Neuronal stem cell (in vitro differentiated cells): ENCODE measurements around the gene SLC23A3.

Experiments
- DNase-seq: peaks from one replicate; pipeline ENCODE4 v3.0.0-alpha.2; 2013; ENCODE audit warnings: low spot score
- H2AFZ ChIP-seq: one replicate; pipeline ENCODE4 v1.6.1; 2013; ENCODE audit warnings: mild to moderate bottlenecking, low read length, inconsistent platforms
- H2AK5ac ChIP-seq: 2 replicates; pipeline ENCODE4 v1.6.1; 2013; ENCODE audit warnings: low read depth, mild to moderate bottlenecking, inconsistent platforms, low read length, moderate library complexity, mixed read lengths
- H2BK120ac ChIP-seq: 2 replicates; pipeline ENCODE4 v1.6.1; 2013; ENCODE audit warnings: low read depth, mild to moderate bottlenecking, inconsistent platforms, low read length, moderate library complexity, mixed read lengths
- H2BK12ac ChIP-seq: one replicate; pipeline ENCODE4 v1.6.1; 2013; ENCODE audit warnings: low read length, inconsistent platforms
- H2BK15ac ChIP-seq: 2 replicates; pipeline ENCODE4 v1.6.1; 2013; ENCODE audit warnings: mild to moderate bottlenecking, low read length, inconsistent platforms, mixed read lengths
- H2BK5ac ChIP-seq: one replicate; pipeline ENCODE4 v1.6.1; 2013; ENCODE audit warnings: inconsistent platforms, mild to moderate bottlenecking, low read length, moderate library complexity
- H3K14ac ChIP-seq: one replicate; pipeline ENCODE4 v1.6.1; 2013; ENCODE audit warnings: low read length, inconsistent platforms
- H3K18ac ChIP-seq: 2 replicates; pipeline ENCODE4 v1.6.1; 2013; ENCODE audit warnings: low read length, inconsistent platforms
- H3K23ac ChIP-seq: 2 replicates; pipeline ENCODE4 v1.6.1; 2013; ENCODE audit warnings: low read depth, mild to moderate bottlenecking, mixed read lengths, low read length, inconsistent platforms; ENCODE audit not compliant: poor library complexity
- H3K27ac ChIP-seq: replicated peaks from 3 replicates; pipeline ENCODE4 v1.5.1; 2013; ENCODE audit warnings: low read length, inconsistent platforms
- H3K27me3 ChIP-seq, 3 experiments: 2 replicates each; pipeline ENCODE4 v1.6.1; 2013; ENCODE audit warnings: low read length in 3 of 3, mild to moderate bottlenecking in 2 of 3, inconsistent platforms in 1 of 3, low read depth in 1 of 3, mixed read lengths in 1 of 3, moderate library complexity in 1 of 3; ENCODE audit not compliant: control insufficient read depth in 3 of 3, insufficient read depth in 3 of 3
- H3K36me3 ChIP-seq, 2 donors: replicated peaks in 1 of 2; 2 replicates each; pipeline ENCODE4 v1.6.1; 2013; ENCODE audit warnings: low read length in 2 of 2; ENCODE audit not compliant: control insufficient read depth in 2 of 2, insufficient read depth in 2 of 2
- H3K4ac ChIP-seq: 2 replicates; pipeline ENCODE4 v1.6.1; 2013; ENCODE audit warnings: inconsistent platforms, mild to moderate bottlenecking, low read length, moderate library complexity
- H3K4me1 ChIP-seq, 2 donors: 1 replicate in 1 of 2; 2 replicates in 1 of 2; pipeline ENCODE4 v1.6.1; 2013; ENCODE audit warnings: low read length in 2 of 2, low read depth in 1 of 2; ENCODE audit not compliant: control insufficient read depth in 2 of 2, insufficient read depth in 1 of 2
- H3K4me2 ChIP-seq: one replicate; pipeline ENCODE4 v1.6.1; 2013; ENCODE audit warnings: mild to moderate bottlenecking, low read length, inconsistent platforms; ENCODE audit not compliant: insufficient read depth, poor library complexity, severe bottlenecking
- H3K4me3 ChIP-seq, 2 donors: 2 replicates each; pipeline ENCODE4 v1.5.1; 2013; ENCODE audit warnings: low read length in 2 of 2, mild to moderate bottlenecking in 2 of 2, inconsistent platforms in 1 of 2, moderate library complexity in 1 of 2
- H3K79me1 ChIP-seq: one replicate; pipeline ENCODE4 v1.6.1; 2013; ENCODE audit warnings: low read depth, mild to moderate bottlenecking, inconsistent platforms, low read length, moderate library complexity
- H3K9ac ChIP-seq: one replicate; pipeline ENCODE4 v1.6.1; 2013; ENCODE audit warnings: mild to moderate bottlenecking, low read depth, low read length, inconsistent platforms; ENCODE audit not compliant: poor library complexity
- H3K9me3 ChIP-seq, 2 donors: replicated peaks in 1 of 2; 2 replicates each; pipeline versions ENCODE3 to v1.6.1; 2013; ENCODE audit warnings: low read length in 2 of 2, mild to moderate bottlenecking in 2 of 2, inconsistent platforms in 1 of 2, low read depth in 1 of 2, mixed read lengths in 1 of 2, moderate library complexity in 1 of 2; ENCODE audit not compliant: control insufficient read depth in 2 of 2, insufficient read depth in 1 of 2
- H4K8ac ChIP-seq: one replicate; pipeline ENCODE4 v1.6.1; 2013; ENCODE audit warnings: low read depth, mild to moderate bottlenecking, inconsistent platforms, low read length, moderate library complexity
- H4K91ac ChIP-seq: one replicate; pipeline ENCODE4 v1.6.1; 2013; ENCODE audit warnings: low read length, low read depth, mild to moderate bottlenecking, inconsistent platforms; ENCODE audit not compliant: poor library complexity
- WGBS, 2 donors: extraction: QIAGEN DNeasy Blood & Tissue Kit; methylation state at CpG; one replicate each; pipeline ENCODE4 v1.1.7; 2013; ENCODE audit warnings: missing lambda C conversion rate in 2 of 2, mixed read lengths in 1 of 2; ENCODE audit not compliant: insufficient read length in 2 of 2, insufficient replicate concordance in 1 of 2; ENCODE audit errors: extremely low coverage in 2 of 2; 5-methylcytosine and 5-hydroxymethylcytosine counted together

SLC23A3 gene

GRCh38 chr2:219216535-219216915 lies 46.7 kb upstream of the SLC23A3 start:
- H2AFZ ChIP-seq: no peak overlapping the region
- H3K36me3 ChIP-seq: peaks cover 38 to 68% of the 10 kb centered on the region in 2 donors
- H3K4me2 ChIP-seq: no peak overlapping the region
- no peaks in the 10 kb centered on the region for H3K27me3 ChIP-seq
- H3K9ac ChIP-seq: no peak overlapping the region
- DNase-seq: no peak
- no peak overlapping the region for H4K8ac ChIP-seq
- H3K4me1 ChIP-seq: peaks cover 7 to 12% of the 10 kb centered on the region in 2 donors
- no peak overlapping the region for H4K91ac ChIP-seq
- H3K79me1 ChIP-seq: no peaks in the 10 kb centered on the region
- H3K9me3 ChIP-seq: no peaks in the 10 kb centered on the region
- no peak overlapping the region for H2BK12ac ChIP-seq
- H2AK5ac ChIP-seq: no peak overlapping the region
- H3K14ac ChIP-seq: no peak overlapping the region
- no peak overlapping the region for H3K4ac ChIP-seq
- WGBS, 2 donors: no CpG with 5 or more reads among the region's 6 CpGs
- no peak overlapping the region for H2BK15ac ChIP-seq
- peak overlapping the region; percentile 49 for H3K23ac ChIP-seq
- no peak overlapping the region for H2BK120ac ChIP-seq
- H3K27ac ChIP-seq: no peak overlapping the region
- H3K4me3 ChIP-seq: no peak overlapping the region
- no peak overlapping the region for H2BK5ac ChIP-seq
- H3K18ac ChIP-seq: no peak overlapping the region

GRCh38 chr2:219215871-219216534 lies 46.2 kb upstream of the SLC23A3 start:
- H3K27me3 ChIP-seq: no peaks in the 10 kb centered on the region
- H3K27ac ChIP-seq: no peak overlapping the region
- no peak overlapping the region for H2BK12ac ChIP-seq
- H3K79me1 ChIP-seq: no peaks in the 10 kb centered on the region
- H3K9ac ChIP-seq: peak overlapping the region; percentile 68
- peak overlapping the region; percentile 81 for H3K18ac ChIP-seq
- H3K14ac ChIP-seq: no peak overlapping the region
- peak overlapping the region; percentile 49 for H3K23ac ChIP-seq
- no peaks in the 10 kb centered on the region for H3K9me3 ChIP-seq
- H3K36me3 ChIP-seq: peaks cover 41 to 68% of the 10 kb centered on the region in 2 donors
- H3K4ac ChIP-seq: no peak overlapping the region
- no peak overlapping the region for H4K8ac ChIP-seq
- H3K4me3 ChIP-seq: no peak overlapping the region
- WGBS, 2 donors: no CpG with 5 or more reads among the region's 27 CpGs
- H3K4me2 ChIP-seq: no peak overlapping the region
- H3K4me1 ChIP-seq: peaks cover 7 to 12% of the 10 kb centered on the region in 2 donors
- no peak overlapping the region for H2AK5ac ChIP-seq
- DNase-seq: no peak
- no peak overlapping the region for H4K91ac ChIP-seq
- no peak overlapping the region for H2BK15ac ChIP-seq
- H2AFZ ChIP-seq: no peak overlapping the region
- no peak overlapping the region for H2BK120ac ChIP-seq
- H2BK5ac ChIP-seq: peak overlapping the region; percentile 72

GRCh38 chr2:219214786-219215185 lies 45.0 kb upstream of the SLC23A3 start:
- no peak for DNase-seq
- Histone ChIP-seq H3K4me2 (no peak overlapping the region), H2BK15ac (no peak overlapping the region), H4K8ac (no peak overlapping the region), H3K27ac (no peak overlapping the region), H3K36me3 (peaks cover 40 to 68% of the 10 kb centered on the region in 2 donors), H3K4me3 (no peak overlapping the region), H3K9me3 (no peaks in the 10 kb centered on the region), H2BK5ac (no peak overlapping the region), H4K91ac (no peak overlapping the region), H3K4ac (no peak overlapping the region), H2AFZ (no peak overlapping the region), H2AK5ac (no peak overlapping the region), H2BK12ac (no peak overlapping the region), H2BK120ac (no peak overlapping the region), H3K23ac (no peak overlapping the region), H3K4me1 (peaks cover 7 to 11% of the 10 kb centered on the region in 2 donors), H3K18ac (no peak overlapping the region), H3K27me3 (no peaks in the 10 kb centered on the region), H3K14ac (no peak overlapping the region), H3K9ac (no peak overlapping the region), H3K79me1 (no peaks in the 10 kb centered on the region)
- WGBS, 2 donors: no CpG with 5 or more reads among the region's 6 CpGs

GRCh38 chr2:219214141-219214540 lies 44.3 kb upstream of the SLC23A3 start:
- no peaks in the 10 kb centered on the region for H3K27me3 ChIP-seq
- no peaks in the 10 kb centered on the region for H3K9me3 ChIP-seq
- H3K36me3 ChIP-seq: peaks cover 44 to 70% of the 10 kb centered on the region in 2 donors
- no CpG with 5 or more reads among the region's 15 CpGs for WGBS, 2 donors
- H3K9ac ChIP-seq: no peak overlapping the region
- no peak overlapping the region for H4K91ac ChIP-seq
- H3K4me2 ChIP-seq: no peak overlapping the region
- H3K4ac ChIP-seq: no peak overlapping the region
- no peak overlapping the region for H3K4me3 ChIP-seq
- no peak overlapping the region for H2BK5ac ChIP-seq
- H3K23ac ChIP-seq: no peak overlapping the region
- no peak overlapping the region for H2BK12ac ChIP-seq
- H4K8ac ChIP-seq: no peak overlapping the region
- H2AK5ac ChIP-seq: no peak overlapping the region
- no peak overlapping the region for H3K18ac ChIP-seq
- H3K4me1 ChIP-seq: peaks cover 4 to 6% of the 10 kb centered on the region in 2 donors
- H3K79me1 ChIP-seq: no peaks in the 10 kb centered on the region
- no peak overlapping the region for H2AFZ ChIP-seq
- no peak for DNase-seq
- no peak overlapping the region for H3K14ac ChIP-seq
- no peak overlapping the region for H2BK120ac ChIP-seq
- H3K27ac ChIP-seq: no peak overlapping the region
- H2BK15ac ChIP-seq: no peak overlapping the region
